Measurements from ENCODE around the gene ABCA4.
"Not testable (repeated sequence)": the region's sequence is repeated elsewhere in the genome, so short reads cannot be mapped to it uniquely, and the experiment has no call there.

The ABCA4 gene

DNA sequence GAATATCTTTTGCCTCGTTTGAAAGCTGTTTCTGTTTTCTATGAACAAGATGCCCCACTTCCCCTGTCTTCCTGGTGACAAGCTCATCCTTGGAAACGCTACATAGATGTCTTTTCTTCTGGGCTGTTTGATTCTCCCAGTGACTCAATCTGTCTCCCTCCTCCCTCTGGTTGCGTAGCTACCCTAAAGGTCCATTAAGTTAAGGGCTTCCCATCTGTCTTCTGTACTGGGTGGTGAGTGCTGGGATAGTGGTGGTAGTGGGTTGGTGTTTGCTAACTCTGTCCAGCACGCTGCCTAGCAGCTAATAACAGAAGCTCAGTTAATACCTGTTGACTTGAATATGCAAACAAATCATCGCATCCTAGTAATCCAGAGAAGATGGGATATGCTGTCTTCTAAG, 161.5 kb downstream of the ABCA4 start:
- DNase-seq (ENCODE audit: insufficient read length, low spot score) (no peak), FAIRE-seq (no peak)
- TF ChIP-seq TAF1 (IDR thresholded peaks at IDR 0.05; ENCODE audit: low read depth, low read length) (no peak), PAX5 (IDR thresholded peaks at IDR 0.05; ENCODE audit: insufficient read depth, low read length, severe bottlenecking) (no peak), POLR2AphosphoS5 (IDR thresholded peaks at IDR 0.05; ENCODE audit: low read depth, low read length) (no peak), POLR2A (IDR thresholded peaks at IDR 0.05; ENCODE audit: low read depth, low read length) (no peak), SPI1 (IDR thresholded peaks at IDR 0.05; ENCODE audit: low read depth, low read length) (no peak), POU2F2 (IDR thresholded peaks at IDR 0.05; ENCODE audit: low read depth, low read length) (no peak)

DNA sequence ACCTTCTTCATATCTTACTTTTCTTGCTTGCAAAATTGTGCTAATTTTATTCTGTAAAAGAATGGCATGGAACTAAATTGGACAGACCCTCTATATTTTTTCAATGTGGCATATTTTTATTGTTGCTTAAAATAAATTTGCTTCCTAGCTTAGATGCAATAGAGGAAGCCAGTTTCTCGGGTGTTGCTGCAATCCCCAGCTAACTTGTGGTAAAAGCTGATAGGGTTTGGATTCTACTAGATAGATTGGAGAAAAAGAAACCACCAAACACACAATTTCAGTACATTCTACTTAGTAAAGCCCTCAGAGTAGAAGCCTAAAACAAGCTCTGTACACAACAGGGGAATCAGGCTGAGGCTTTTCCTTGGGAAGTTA, 162.2 kb downstream of the ABCA4 start:
- TF ChIP-seq POLR2AphosphoS5 (IDR thresholded peaks at IDR 0.05; ENCODE audit: low read depth, low read length), result no peak
- no peak for TF ChIP-seq PAX5 (IDR thresholded peaks at IDR 0.05; ENCODE audit: insufficient read depth, low read length, severe bottlenecking)
- TF ChIP-seq POU2F2 (IDR thresholded peaks at IDR 0.05; ENCODE audit: low read depth, low read length), result no peak
- no peak for TF ChIP-seq POLR2A (IDR thresholded peaks at IDR 0.05; ENCODE audit: low read depth, low read length)
- no peak for TF ChIP-seq SPI1 (IDR thresholded peaks at IDR 0.05; ENCODE audit: low read depth, low read length)
- no peak for TF ChIP-seq TAF1 (IDR thresholded peaks at IDR 0.05; ENCODE audit: low read depth, low read length)
- FAIRE-seq (no peak), DNase-seq (ENCODE audit: insufficient read length, low spot score) (no peak)

DNA sequence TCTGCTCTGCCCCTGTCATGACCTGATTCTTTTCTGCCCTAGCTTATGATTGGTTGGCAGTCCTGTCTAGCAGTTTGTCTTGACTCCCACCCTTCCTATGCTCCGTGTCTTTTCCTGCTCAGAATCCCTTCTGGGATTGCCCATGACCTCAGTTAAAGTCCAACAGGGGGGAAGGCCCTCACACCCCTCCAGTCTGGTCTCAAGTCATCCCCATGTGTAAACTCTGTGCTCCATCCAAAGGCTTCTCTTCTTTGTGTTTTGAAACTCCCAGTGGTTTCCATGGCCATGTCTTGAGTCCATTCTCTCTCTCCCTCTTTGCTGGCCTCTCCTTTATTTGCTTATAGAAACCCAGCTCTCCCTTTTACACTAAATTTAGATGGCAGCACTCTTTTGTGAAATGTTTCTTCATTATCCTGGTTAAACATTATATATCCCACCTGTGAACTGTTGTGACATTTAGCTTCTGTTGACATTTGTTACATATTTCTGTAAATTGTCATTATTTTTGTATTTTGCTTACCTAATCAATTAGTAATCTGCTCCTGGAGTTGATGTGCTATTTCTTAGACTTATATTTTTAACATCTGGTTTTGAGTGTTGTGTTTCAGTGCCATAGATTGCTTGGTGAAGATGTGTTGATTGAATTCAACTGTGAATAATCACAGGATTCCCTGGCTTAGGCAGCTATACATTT, 162.8 kb downstream of the ABCA4 start:
- TF ChIP-seq POLR2AphosphoS5 (IDR thresholded peaks at IDR 0.05; ENCODE audit: low read depth, low read length) (no peak), SPI1 (IDR thresholded peaks at IDR 0.05; ENCODE audit: low read depth, low read length) (no peak), TAF1 (IDR thresholded peaks at IDR 0.05; ENCODE audit: low read depth, low read length) (no peak), POLR2A (IDR thresholded peaks at IDR 0.05; ENCODE audit: low read depth, low read length) (no peak), POU2F2 (IDR thresholded peaks at IDR 0.05; ENCODE audit: low read depth, low read length) (no peak), PAX5 (IDR thresholded peaks at IDR 0.05; ENCODE audit: insufficient read depth, low read length, severe bottlenecking) (no peak)
- DNase-seq (ENCODE audit: insufficient read length, low spot score), result no peak
- no peak for FAIRE-seq

DNA sequence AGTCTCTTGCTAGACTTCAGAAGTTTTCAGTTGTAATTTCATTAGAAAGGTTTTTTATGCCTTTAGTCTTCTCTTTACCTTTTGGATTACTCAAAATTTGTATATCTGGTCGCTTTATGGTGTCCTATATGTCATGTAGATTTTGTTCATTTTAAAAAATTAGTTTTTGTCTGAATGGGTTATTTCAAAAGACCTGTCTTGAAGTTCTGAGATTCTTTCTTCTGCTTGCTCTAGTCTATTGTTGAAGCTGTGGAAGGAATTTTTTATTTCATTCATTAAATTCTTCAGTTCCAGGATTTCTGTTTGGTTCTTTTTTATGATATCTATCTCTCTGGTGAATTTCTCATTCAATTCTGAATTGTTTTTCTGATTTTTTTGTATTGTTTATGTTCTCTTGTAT, 165.2 kb downstream of the ABCA4 start:
- TF ChIP-seq POLR2A (IDR thresholded peaks at IDR 0.05; ENCODE audit: low read depth, low read length) (no peak), POU2F2 (IDR thresholded peaks at IDR 0.05; ENCODE audit: low read depth, low read length) (no peak), PAX5 (IDR thresholded peaks at IDR 0.05; ENCODE audit: insufficient read depth, low read length, severe bottlenecking) (no peak), SPI1 (IDR thresholded peaks at IDR 0.05; ENCODE audit: low read depth, low read length) (no peak), TAF1 (IDR thresholded peaks at IDR 0.05; ENCODE audit: low read depth, low read length) (no peak), POLR2AphosphoS5 (IDR thresholded peaks at IDR 0.05; ENCODE audit: low read depth, low read length) (no peak)
- no peak for FAIRE-seq
- no peak for DNase-seq (ENCODE audit: insufficient read length, low spot score)

DNA sequence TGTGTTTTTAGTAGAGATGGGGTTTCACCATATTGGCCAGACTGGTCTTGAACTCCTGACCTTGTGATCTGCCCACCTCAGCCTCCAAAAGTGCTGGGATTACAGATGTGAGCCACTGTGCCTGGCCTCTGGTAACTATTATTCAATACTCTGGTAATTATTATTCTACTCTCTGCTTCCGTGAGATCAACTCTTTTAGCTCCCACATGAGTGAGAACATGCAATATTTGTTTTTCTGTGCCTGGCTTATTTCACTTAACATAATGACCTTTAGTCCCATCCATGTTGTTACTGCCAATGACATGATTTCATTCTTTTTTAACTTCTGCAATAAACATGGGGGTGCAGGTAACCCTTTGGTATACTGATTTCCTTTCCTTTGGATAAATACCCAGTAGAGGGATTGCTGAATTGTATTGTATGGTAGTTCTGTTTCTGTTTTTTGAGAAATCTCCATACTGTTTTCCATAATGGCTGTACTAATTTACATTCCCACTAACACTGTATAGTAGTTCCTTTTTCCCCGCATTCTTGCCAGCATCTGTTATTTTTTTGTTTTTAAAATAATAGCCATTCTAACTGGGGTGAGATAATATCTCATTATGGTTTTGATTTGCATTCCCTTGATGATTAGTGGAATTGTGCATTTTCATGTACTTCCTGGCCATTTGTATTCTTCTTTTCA, 173.8 kb downstream of the ABCA4 start:
- DNase-seq (ENCODE audit: insufficient read length, low spot score); FAIRE-seq: not testable (repeated sequence)

All from GM12891 (cell line).